K562 (cell line): ENCODE data around the gene EIF4G2. TPM values are rescaled to one million over a fixed set of nuclear protein-coding genes. Genes with fewer than 3 reads are reported as not detected.

Experiments used
- BCOR ChIP-seq: fragments of 450-650 bp; IDR thresholded peaks from 2 replicates; pipeline ENCODE4 v1.6.1; 2016
- BRCA1 ChIP-seq, 2 experiments: fragments of 450-650 bp in 1 of 2; sonication (generic) in 1 of 2; formaldehyde crosslinking in 1 of 2; IDR thresholded peaks; 2 replicates each; pipeline versions ENCODE4 v1.5.0 to v1.6.1; 2017 to 2020; ENCODE audit warnings: mild to moderate bottlenecking in 1 of 2, missing genetic modification reagents in 1 of 2
- CHCHD3 ChIP-seq: fragments of 250-450 bp; sonication (Bioruptor Pico); IDR thresholded peaks from 2 replicates; pipeline ENCODE4 v2.1.2; 2022; ENCODE audit warnings: mild to moderate bottlenecking
- CXXC5 ChIP-seq: fragments of 250-450 bp; sonication (Bioruptor Pico); IDR thresholded peaks from 2 replicates; pipeline ENCODE4 v1.8.0; 2022; ENCODE audit warnings: inconsistent platforms, mild to moderate bottlenecking, moderate library complexity
- DMBX1 ChIP-seq: fragments of 250-450 bp; sonication (Bioruptor Pico); IDR thresholded peaks from 2 replicates; pipeline ENCODE4 v1.8.0; 2022; ENCODE audit warnings: inconsistent platforms, mild to moderate bottlenecking, moderate library complexity, borderline replicate concordance
- DPF2 ChIP-seq: fragments of 450-650 bp; IDR thresholded peaks from 2 replicates; pipeline ENCODE4 v1.6.1; 2016
- E2F1 ChIP-seq: sonication (generic); formaldehyde crosslinking; IDR thresholded peaks from 2 replicates; pipeline ENCODE4 v1.8.1; 2023; ENCODE audit warnings: mild to moderate bottlenecking, missing genetic modification reagents, moderate library complexity
- E2F3 ChIP-seq: fragments of 250-450 bp; sonication (Bioruptor Pico); IDR thresholded peaks from 2 replicates; pipeline ENCODE4 v1.4.0; 2020; ENCODE audit warnings: mild to moderate bottlenecking
- EGR1 ChIP-seq: fragments of 450-650 bp; conservative IDR thresholded peaks from 2 replicates; pipeline ENCODE4 v1.6.1; 2017; ENCODE audit warnings: mild to moderate bottlenecking
- ESRRA ChIP-seq: fragments of 450-650 bp; IDR thresholded peaks from 2 replicates; pipeline ENCODE4 v1.6.1; 2014; ENCODE audit warnings: low read depth, mild to moderate bottlenecking, moderate library complexity, borderline replicate concordance
- GABPA ChIP-seq: fragments of 200-800 bp; sonication (Bioruptor generic); conservative IDR thresholded peaks from 2 replicates; pipeline ENCODE4 v1.6.1; 2016; ENCODE audit warnings: low read depth, missing genetic modification characterization, missing compliant biosample characterization
- GMEB1 ChIP-seq: fragments of 250-450 bp; sonication (Bioruptor Pico); IDR thresholded peaks from 2 replicates; pipeline ENCODE4 v1.4.0; 2020; ENCODE audit warnings: mild to moderate bottlenecking
- GTF2A2 ChIP-seq: IDR thresholded peaks from 2 replicates; pipeline ENCODE4 v1.6.1; 2016; ENCODE audit warnings: mild to moderate bottlenecking, missing genetic modification characterization, missing compliant biosample characterization
- HSF4 ChIP-seq: fragments of 250-450 bp; sonication (Bioruptor Pico); IDR thresholded peaks from 2 replicates; pipeline ENCODE4 v2.1.2; 2022; ENCODE audit warnings: mild to moderate bottlenecking, moderate library complexity, borderline replicate concordance
- KDM1A ChIP-seq, 2 experiments: fragments of 450-650 bp; IDR thresholded peaks; 2 replicates each; pipeline ENCODE4 v1.6.1; 2016; ENCODE audit warnings: mild to moderate bottlenecking in 2 of 2
- KLF10 ChIP-seq: fragments of 250-450 bp; sonication (Bioruptor Pico); IDR thresholded peaks from 2 replicates; pipeline ENCODE4 v1.6.1; 2021; ENCODE audit warnings: matching md5 sums
- KLF6 ChIP-seq: fragments of 250-450 bp; sonication (Bioruptor Pico); IDR thresholded peaks from 2 replicates; pipeline ENCODE4 v1.4.0; 2020; ENCODE audit warnings: mild to moderate bottlenecking, moderate library complexity, borderline replicate concordance
- MTF1 ChIP-seq: fragments of 250-450 bp; sonication (Bioruptor Pico); IDR thresholded peaks from 2 replicates; pipeline ENCODE4 v1.9.0; 2021; ENCODE audit warnings: moderate library complexity, mild to moderate bottlenecking, inconsistent platforms, borderline replicate concordance
- NCOA1 ChIP-seq: fragments of 450-650 bp; IDR thresholded peaks from 2 replicates; pipeline ENCODE4 v1.6.1; 2016; ENCODE audit warnings: low read depth
- RBFOX2 ChIP-seq: fragments of 200-400 bp; formaldehyde crosslinking; IDR thresholded peaks from 2 replicates; pipeline ENCODE4 v1.6.1; 2017; ENCODE audit warnings: low read depth, mild to moderate bottlenecking, low read length, moderate library complexity
- SRSF9 ChIP-seq: fragments of 200-400 bp; formaldehyde crosslinking; IDR thresholded peaks from 2 replicates; pipeline ENCODE4 v1.6.1; 2017; ENCODE audit warnings: low read depth, low read length, borderline replicate concordance
- THRAP3 ChIP-seq: fragments of 450-650 bp; IDR thresholded peaks from 2 replicates; pipeline ENCODE4 v1.6.1; 2016; ENCODE audit warnings: mild to moderate bottlenecking, inconsistent platforms, borderline replicate concordance
- ZBTB34 ChIP-seq: fragments of 250-450 bp; sonication (Bioruptor Pico); IDR thresholded peaks from 2 replicates; pipeline ENCODE4 v1.8.0; 2021; ENCODE audit warnings: mild to moderate bottlenecking, moderate library complexity
- ZEB2 ChIP-seq: fragments of 450-650 bp; IDR thresholded peaks from 2 replicates; pipeline ENCODE4 v1.6.1; 2016
- ZNF146 ChIP-seq: IDR thresholded peaks from one replicate; pipeline ENCODE4 v1.6.1; 2018; ENCODE audit warnings: missing compliant biosample characterization; ENCODE audit not compliant: unreplicated experiment
- ZNF263 ChIP-seq: sonication (generic); formaldehyde crosslinking; IDR thresholded peaks from 2 replicates; pipeline ENCODE4 v1.8.0; 2022; ENCODE audit warnings: mild to moderate bottlenecking, missing genetic modification reagents, borderline replicate concordance
- ZNF644 ChIP-seq: fragments of 200-800 bp; sonication (Bioruptor generic); IDR thresholded peaks from 2 replicates; pipeline ENCODE4 v1.6.1; 2016; ENCODE audit warnings: low read depth, missing genetic modification characterization, missing compliant biosample characterization
- polyA plus RNA-seq, 8 experiments: library from polyadenylated mRNA; depleted of rRNA in 4 of 8; stranded (reverse) in 5 of 8; unstranded in 3 of 8; fragments of >200 nt; fragmentation: Nextera tagmentation in 2 of 8; fragmentation: Illumina TruSeq in 1 of 8; extraction: Ambion mirVana in 2 of 8; extraction: Trizol in 1 of 8; gene quantifications; 2 replicates each; pipeline versions ENCODE4 v1.2.1 to v1.2.3, GENCODE V29; 2011 to 2014; ENCODE audit warnings: inconsistent platforms in 1 of 8, missing spikeins in 1 of 8
- total RNA-seq, 7 experiments: library from RNA; depleted of rRNA in 6 of 7; stranded (reverse); fragments of >200 nt in 6 of 7; fragmentation: Illumina TruSeq in 2 of 7; extraction: Trizol in 2 of 7; gene quantifications; 2 replicates each; pipeline versions ENCODE4 v1.2.1 to v1.2.3, GENCODE V29; 2011 to 2021; ENCODE audit warnings: low replicate concordance in 1 of 7

The EIF4G2 gene
- total and polyA plus RNA-seq, 9 of the 15 experiments (the other 6 are each of a cell fraction or from before 2014, with no cell fraction given): 206 to 790 (median 646) TPM

- TF ChIP-seq GMEB1 (peak; percentile 88), THRAP3 (no peak), ZBTB34 (no peak), CHCHD3 (CRISPR knock-in tag) (no peak), ZNF146 (CRISPR knock-in tag) (no peak), ESRRA (peak; percentile 67; the same call in 1 of the 2 replicates), NCOA1 (peak; percentile 84), KLF10 (CRISPR knock-in tag) (no peak), EGR1 (peak; percentile 22; the same call in 1 of the 2 replicates), GABPA (tag) (peak; percentile 100), GTF2A2 (tag) (no peak), RBFOX2 (peak; percentile 97), DPF2 (no peak; the same call in 1 of the 2 replicates), MTF1 (no peak), ZNF644 (no peak), SRSF9 (no peak), ZEB2 (peak; percentile 7; the same call in 1 of the 2 replicates), E2F1 (CRISPR knock-in tag) (peak; percentile 72; the same call in 1 of the 2 replicates), ZNF263 (CRISPR knock-in tag) (no peak), DMBX1 (CRISPR knock-in tag) (peak; percentile 14; the same call in 1 of the 2 replicates), BCOR (peak; percentile 23; the same call in 1 of the 2 replicates), HSF4 (CRISPR knock-in tag) (no peak), E2F3 (CRISPR knock-in tag) (no peak), KLF6 (CRISPR knock-in tag) (no peak), KDM1A (IDR thresholded peaks at IDR 0.05) (no peak), CXXC5 (peak; percentile 97), BRCA1 (IDR thresholded peaks at IDR 0.05) (no peak), BRCA1 (CRISPR knock-in tag; IDR thresholded peaks at IDR 0.05) (no peak)
These were observed 57.7 kb downstream of the EIF4G2 start, which contains the start of gene CTR9 (continued) for GRCh38 chr11:10750838-10751580.
